Panc1 (cell line): ENCODE data around the gene DNAJB4.

Experiments
- POLR2AphosphoS5 ChIP-seq: IDR thresholded peaks from 2 replicates; pipeline ENCODE4 v1.6.1; 2012; ENCODE audit warnings: mild to moderate bottlenecking, low read depth, low read length, moderate library complexity
- SIN3A ChIP-seq: IDR thresholded peaks from 2 replicates; pipeline ENCODE4 v1.6.1; 2012; ENCODE audit warnings: low read depth, mild to moderate bottlenecking, low read length, moderate library complexity, borderline replicate concordance; ENCODE audit not compliant: insufficient read depth
- TF ChIP-seq, protein P1 (sequence below): fragments of 450-650 bp; IDR thresholded peaks from 2 replicates; pipeline ENCODE4 v1.5.1; 2017; ENCODE audit warnings: mild to moderate bottlenecking
- TF ChIP-seq, protein P2 (sequence below), 2 experiments: IDR thresholded peaks; 2 replicates each; pipeline ENCODE4 v1.6.1; 2011 to 2012; ENCODE audit warnings: low read depth in 2 of 2, control low read depth in 1 of 2, low read length in 1 of 2, mild to moderate bottlenecking in 1 of 2, moderate library complexity in 1 of 2; ENCODE audit not compliant: insufficient read depth in 1 of 2

DNA sequence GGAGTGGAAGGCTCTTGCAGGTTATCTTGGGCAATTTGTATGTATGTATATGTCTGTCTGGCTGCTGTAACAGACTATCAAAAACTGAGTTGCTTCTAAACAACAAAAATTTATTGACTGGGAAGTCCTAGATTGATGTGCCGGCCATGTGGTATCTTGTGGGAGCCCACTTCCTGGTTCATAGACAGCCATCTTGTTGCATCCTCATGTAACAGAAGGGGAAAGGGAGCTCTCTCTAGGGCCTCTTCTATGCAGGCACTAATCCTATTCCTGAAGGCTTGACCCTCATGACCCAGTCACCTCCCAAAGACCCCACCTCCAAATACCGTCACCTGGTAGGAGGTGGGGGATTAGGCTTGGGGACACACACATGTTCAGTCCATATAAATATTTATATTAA is 50.2 kb downstream of the DNAJB4 start:
- TF ChIP-seq, protein P1, sequence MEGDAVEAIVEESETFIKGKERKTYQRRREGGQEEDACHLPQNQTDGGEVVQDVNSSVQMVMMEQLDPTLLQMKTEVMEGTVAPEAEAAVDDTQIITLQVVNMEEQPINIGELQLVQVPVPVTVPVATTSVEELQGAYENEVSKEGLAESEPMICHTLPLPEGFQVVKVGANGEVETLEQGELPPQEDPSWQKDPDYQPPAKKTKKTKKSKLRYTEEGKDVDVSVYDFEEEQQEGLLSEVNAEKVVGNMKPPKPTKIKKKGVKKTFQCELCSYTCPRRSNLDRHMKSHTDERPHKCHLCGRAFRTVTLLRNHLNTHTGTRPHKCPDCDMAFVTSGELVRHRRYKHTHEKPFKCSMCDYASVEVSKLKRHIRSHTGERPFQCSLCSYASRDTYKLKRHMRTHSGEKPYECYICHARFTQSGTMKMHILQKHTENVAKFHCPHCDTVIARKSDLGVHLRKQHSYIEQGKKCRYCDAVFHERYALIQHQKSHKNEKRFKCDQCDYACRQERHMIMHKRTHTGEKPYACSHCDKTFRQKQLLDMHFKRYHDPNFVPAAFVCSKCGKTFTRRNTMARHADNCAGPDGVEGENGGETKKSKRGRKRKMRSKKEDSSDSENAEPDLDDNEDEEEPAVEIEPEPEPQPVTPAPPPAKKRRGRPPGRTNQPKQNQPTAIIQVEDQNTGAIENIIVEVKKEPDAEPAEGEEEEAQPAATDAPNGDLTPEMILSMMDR = no peak
- TF ChIP-seq POLR2AphosphoS5 = no peak
- TF ChIP-seq, protein P2, sequence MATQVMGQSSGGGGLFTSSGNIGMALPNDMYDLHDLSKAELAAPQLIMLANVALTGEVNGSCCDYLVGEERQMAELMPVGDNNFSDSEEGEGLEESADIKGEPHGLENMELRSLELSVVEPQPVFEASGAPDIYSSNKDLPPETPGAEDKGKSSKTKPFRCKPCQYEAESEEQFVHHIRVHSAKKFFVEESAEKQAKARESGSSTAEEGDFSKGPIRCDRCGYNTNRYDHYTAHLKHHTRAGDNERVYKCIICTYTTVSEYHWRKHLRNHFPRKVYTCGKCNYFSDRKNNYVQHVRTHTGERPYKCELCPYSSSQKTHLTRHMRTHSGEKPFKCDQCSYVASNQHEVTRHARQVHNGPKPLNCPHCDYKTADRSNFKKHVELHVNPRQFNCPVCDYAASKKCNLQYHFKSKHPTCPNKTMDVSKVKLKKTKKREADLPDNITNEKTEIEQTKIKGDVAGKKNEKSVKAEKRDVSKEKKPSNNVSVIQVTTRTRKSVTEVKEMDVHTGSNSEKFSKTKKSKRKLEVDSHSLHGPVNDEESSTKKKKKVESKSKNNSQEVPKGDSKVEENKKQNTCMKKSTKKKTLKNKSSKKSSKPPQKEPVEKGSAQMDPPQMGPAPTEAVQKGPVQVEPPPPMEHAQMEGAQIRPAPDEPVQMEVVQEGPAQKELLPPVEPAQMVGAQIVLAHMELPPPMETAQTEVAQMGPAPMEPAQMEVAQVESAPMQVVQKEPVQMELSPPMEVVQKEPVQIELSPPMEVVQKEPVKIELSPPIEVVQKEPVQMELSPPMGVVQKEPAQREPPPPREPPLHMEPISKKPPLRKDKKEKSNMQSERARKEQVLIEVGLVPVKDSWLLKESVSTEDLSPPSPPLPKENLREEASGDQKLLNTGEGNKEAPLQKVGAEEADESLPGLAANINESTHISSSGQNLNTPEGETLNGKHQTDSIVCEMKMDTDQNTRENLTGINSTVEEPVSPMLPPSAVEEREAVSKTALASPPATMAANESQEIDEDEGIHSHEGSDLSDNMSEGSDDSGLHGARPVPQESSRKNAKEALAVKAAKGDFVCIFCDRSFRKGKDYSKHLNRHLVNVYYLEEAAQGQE (IDR thresholded peaks at IDR 0.05; ENCODE audit: insufficient read depth in 1 of 2, low read depth in 2 of 2, low read length in 1 of 2) = no peak
- TF ChIP-seq SIN3A = no peak
